Common myeloid progenitor, CD34-positive (primary cell): ENCODE data around the gene NTF3.

Experiments
- CTCF ChIA-PET: fragments of 350-600 bp; sonication (Branson Sonifier 250); formaldehyde crosslinking; loops from one replicate; lab custom pipeline; 2021; ENCODE audit warnings: antibody characterized with exemption; lab: Charles Lee
- POLR2A ChIA-PET: fragments of 350-600 bp; sonication (Branson Sonifier 250); formaldehyde crosslinking; loops from one replicate; lab custom pipeline; 2021; ENCODE audit warnings: antibody characterized with exemption; lab: Charles Lee
- DNase-seq, 3 donors: peaks; one replicate each; pipeline versions ENCODE4 v3.0.0 to v3.0.0-alpha.2; 2013
- H3K27ac ChIP-seq, 2 experiments: 1 replicate in 1 of 2; 2 replicates in 1 of 2; pipeline ENCODE4 v1.7.0; 2013; ENCODE audit warnings: inconsistent platforms in 2 of 2, low read length in 2 of 2, mild to moderate bottlenecking in 2 of 2, low read depth in 1 of 2, moderate library complexity in 1 of 2; ENCODE audit not compliant: severe bottlenecking in 2 of 2, insufficient read depth in 1 of 2, poor library complexity in 1 of 2
- H3K27me3 ChIP-seq, 5 experiments: replicated peaks in 2 of 5; 1 replicate in 3 of 5; 2 replicates in 2 of 5; pipeline versions ENCODE4 v1.6.1 to v1.7.0; 2013; ENCODE audit warnings: low read length in 4 of 5, mild to moderate bottlenecking in 2 of 5, moderate library complexity in 2 of 5, inconsistent platforms in 1 of 5; ENCODE audit not compliant: insufficient read depth in 5 of 5, control insufficient read depth in 4 of 5
- H3K36me3 ChIP-seq, 4 experiments: 1 replicate in 2 of 4; 2 replicates in 2 of 4; pipeline versions ENCODE4 v1.6.1 to v1.7.0; 2013; ENCODE audit warnings: low read length in 3 of 4, control low read depth in 1 of 4, mild to moderate bottlenecking in 1 of 4; ENCODE audit not compliant: control insufficient read depth in 4 of 4, insufficient read depth in 4 of 4
- H3K4me1 ChIP-seq, 4 experiments: 1 replicate in 3 of 4; 2 replicates in 1 of 4; pipeline versions ENCODE4 v1.6.1 to v1.7.1; 2013; ENCODE audit warnings: low read length in 3 of 4, mild to moderate bottlenecking in 3 of 4, control low read depth in 1 of 4, inconsistent platforms in 1 of 4, moderate library complexity in 1 of 4; ENCODE audit not compliant: control insufficient read depth in 4 of 4, insufficient read depth in 4 of 4; ENCODE audit errors: control extremely low read depth in 1 of 4
- H3K4me3 ChIP-seq, 7 experiments: 1 replicate in 4 of 7; 2 replicates in 3 of 7; pipeline versions ENCODE4 v1.5.1 to v1.7.0; 2013; ENCODE audit warnings: mild to moderate bottlenecking in 7 of 7, low read length in 6 of 7, moderate library complexity in 6 of 7, inconsistent platforms in 2 of 7, low read depth in 2 of 7, control low read depth in 1 of 7; ENCODE audit not compliant: insufficient read depth in 4 of 7, control insufficient read depth in 1 of 7; ENCODE audit errors: extremely low read depth in 1 of 7
- H3K9me3 ChIP-seq, 5 experiments: 1 replicate in 4 of 5; 2 replicates in 1 of 5; pipeline versions ENCODE4 v1.6.1 to v1.7.1; 2013; ENCODE audit warnings: low read length in 4 of 5, mild to moderate bottlenecking in 2 of 5, inconsistent platforms in 1 of 5, low read depth in 1 of 5, moderate library complexity in 1 of 5; ENCODE audit not compliant: control insufficient read depth in 4 of 5, insufficient read depth in 2 of 5; ENCODE audit errors: control extremely low read depth in 1 of 5
- WGBS: methylation state at CpG from one replicate; pipeline ENCODE4 v1.1.5; 2013; ENCODE audit not compliant: insufficient coverage; 5-methylcytosine and 5-hydroxymethylcytosine counted together

NTF3 gene

GRCh38 chr12:5439371-5439771 is 7.5 kb downstream of the NTF3 start:
- H3K9me3 ChIP-seq: peaks cover 0 to 3% (median 0%) of the 10 kb centered on the region in 5 experiments
- H3K27me3 ChIP-seq: peaks cover 4 to 50% (median 20%) of the 10 kb centered on the region in 5 experiments
- H3K4me3 ChIP-seq: no peak overlapping the region
- 95% methylated on average over 4 of the region's 4 CpGs for WGBS
- no peaks in the 10 kb centered on the region for H3K36me3 ChIP-seq
- POLR2A ChIA-PET: no interaction called here
- CTCF ChIA-PET: interaction anchor here (0.7 to 1.8 kb wide), 6 partner anchors 9 to 265 kb away, joined by 3 to 9 read pairs (median 4); no protein-coding TSS in a partner anchor
- H3K4me1 ChIP-seq: peaks cover 0 to 10% (median 1%) of the 10 kb centered on the region in 4 experiments
- peak in 1 of 3 donors; percentile 41 for DNase-seq
- no peak overlapping the region for H3K27ac ChIP-seq

GRCh38 chr12:5439788-5440300 is 7.9 kb downstream of the NTF3 start:
- POLR2A ChIA-PET: no interaction called here
- H3K27me3 ChIP-seq: peaks cover 4 to 45% (median 17%) of the 10 kb centered on the region in 5 experiments
- CTCF ChIA-PET: interaction anchor here (1.0 to 4.5 kb wide), 6 partner anchors 11 to 269 kb away, joined by 3 to 27 read pairs (median 6); no protein-coding TSS in a partner anchor

GRCh38 chr12:5440978-5441377 is 9.1 kb downstream of the NTF3 start:
- no peak overlapping the region for H3K4me3 ChIP-seq
- ChIA-PET CTCF (interaction anchor here (0.8 to 4.5 kb wide), 9 partner anchors 13 to 272 kb away, joined by 3 to 27 read pairs (median 4); no protein-coding TSS in a partner anchor), POLR2A (no interaction called here)
- H3K36me3 ChIP-seq: no peaks in the 10 kb centered on the region
- H3K27ac ChIP-seq: no peak overlapping the region
- peaks cover 0 to 3% (median 0%) of the 10 kb centered on the region in 5 experiments for H3K9me3 ChIP-seq
- H3K4me1 ChIP-seq: peaks cover 0 to 10% (median 1%) of the 10 kb centered on the region in 4 experiments
- WGBS: 80% methylated on average over 1 of the region's 7 CpGs
- H3K27me3 ChIP-seq: peaks cover 2 to 33% (median 15%) of the 10 kb centered on the region in 5 experiments
- DNase-seq: no peak

More at GRCh38 chr12:5439788-5440300, 7.9 kb downstream of the NTF3 start:
- Histone ChIP-seq H3K4me3 (no peak overlapping the region), H3K9me3 (peaks cover 0 to 3% (median 0%) of the 10 kb centered on the region in 5 experiments), H3K36me3 (no peaks in the 10 kb centered on the region), H3K4me1 (peaks cover 0 to 10% (median 1%) of the 10 kb centered on the region in 4 experiments), H3K27ac (no peak overlapping the region)
- DNase-seq: no peak

- Histone ChIP-seq H3K27me3 (peaks cover 2 to 30% (median 16%) of the 10 kb centered on the region in 5 experiments), H3K4me3 (no peak overlapping the region)
These were observed 9.8 kb downstream of the NTF3 start for GRCh38 chr12:5441497-5442236.

GRCh38 chr12:5442251-5443006 is 10.5 kb downstream of the NTF3 start:
- H3K4me3 ChIP-seq: no peak overlapping the region
- ChIA-PET CTCF (interaction anchor here (1.1 to 4.5 kb wide), 10 partner anchors 9 to 271 kb away, joined by 3 to 27 read pairs (median 6); no protein-coding TSS in a partner anchor), POLR2A (no interaction called here)
- H3K4me1 ChIP-seq: peaks cover 0 to 5% (median 1%) of the 10 kb centered on the region in 4 experiments
- WGBS: 69% methylated on average over 5 of the region's 11 CpGs
- H3K27me3 ChIP-seq: peaks cover 0 to 23% (median 8%) of the 10 kb centered on the region in 5 experiments
- no peak overlapping the region for H3K27ac ChIP-seq
- no peaks in the 10 kb centered on the region for H3K36me3 ChIP-seq
- peak; percentile 43 to 70 (median 65) for DNase-seq
- H3K9me3 ChIP-seq: peaks cover 0 to 2% (median 0%) of the 10 kb centered on the region in 5 experiments

More at GRCh38 chr12:5441497-5442236, 9.8 kb downstream of the NTF3 start:
- Histone ChIP-seq H3K36me3 (no peaks in the 10 kb centered on the region), H3K4me1 (peaks cover 0 to 10% (median 1%) of the 10 kb centered on the region in 4 experiments), H3K9me3 (peaks cover 0 to 3% (median 0%) of the 10 kb centered on the region in 5 experiments), H3K27ac (no peak overlapping the region)
- CTCF ChIA-PET: interaction anchor here (0.8 to 4.5 kb wide), 11 partner anchors 8 to 273 kb away, joined by 3 to 27 read pairs (median 4); no protein-coding TSS in a partner anchor
- DNase-seq: no peak
- 90% methylated on average over 6 of the region's 10 CpGs for WGBS
- POLR2A ChIA-PET: no interaction called here

- Histone ChIP-seq H3K36me3 (no peaks in the 10 kb centered on the region), H3K4me3 (no peak overlapping the region), H3K27me3 (peaks cover 0 to 14% (median 8%) of the 10 kb centered on the region in 5 experiments), H3K4me1 (no peaks in the 10 kb centered on the region), H3K9me3 (no peaks in the 10 kb centered on the region), H3K27ac (no peak overlapping the region)
- DNase-seq: no peak
- POLR2A ChIA-PET: no interaction called here
- CTCF ChIA-PET: interaction anchor here (1.5 to 4.5 kb wide), 5 partner anchors 16 to 273 kb away, joined by 4 to 27 read pairs (median 5); no protein-coding TSS in a partner anchor
- 97% methylated on average over 5 of the region's 6 CpGs for WGBS
These were observed 12.6 kb downstream of the NTF3 start for GRCh38 chr12:5444520-5444919.
